Measurements from ENCODE around the gene CHRNB4.

The CHRNB4 gene

DNA sequence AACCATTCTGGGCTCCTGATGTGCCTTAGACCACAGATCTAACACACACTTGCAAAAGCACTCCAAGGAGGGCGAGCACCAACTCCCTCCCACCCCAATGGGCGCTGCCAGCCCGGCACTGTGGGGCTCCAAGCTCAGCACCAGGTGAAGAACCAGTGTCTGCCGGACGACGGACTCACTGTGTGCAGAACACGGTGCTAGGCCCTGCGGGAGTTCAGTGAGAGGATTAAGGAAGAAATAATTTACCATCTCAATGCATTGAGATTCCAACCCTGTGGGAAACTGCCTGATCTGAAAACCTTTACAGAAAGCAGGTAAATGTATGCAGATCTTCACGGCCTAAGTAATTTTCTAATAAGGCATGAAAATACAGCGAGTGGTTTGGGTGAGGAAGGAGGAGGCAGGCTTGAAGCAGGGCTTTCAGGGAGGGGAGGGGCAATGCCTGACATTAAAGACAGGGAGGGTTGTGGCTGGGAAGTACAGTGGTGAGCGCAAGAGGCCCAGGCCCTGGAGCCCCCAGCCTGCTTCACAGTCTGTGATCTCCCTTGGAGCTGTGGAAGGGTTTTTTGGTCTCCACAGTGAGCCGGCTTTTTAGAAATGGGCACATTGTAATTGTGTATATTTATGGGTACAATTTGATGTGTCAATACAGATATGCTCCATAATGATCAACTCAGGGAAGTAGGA lies 35.6 kb upstream of the CHRNB4 start:
- Histone ChIP-seq H3K4me3 (ENCODE audit: insufficient read depth in 1 of 2, low read depth in 1 of 2, low read length in 2 of 2) (no peak overlapping the region), H2AK5ac (ENCODE audit: low read length, severe bottlenecking) (no peak overlapping the region), H3K36me3 (ENCODE audit: control insufficient read depth in 1 of 2, insufficient read depth in 2 of 2, low read depth in 1 of 2, low read length in 2 of 2) (no peaks in the 10 kb centered on the region), H3K23ac (ENCODE audit: low read length in 2 of 2) (no peak overlapping the region), H2BK12ac (ENCODE audit: low read length in 2 of 2) (no peak overlapping the region), H4K91ac (ENCODE audit: low read length) (no peak overlapping the region), H3K9ac (ENCODE audit: low read length) (no peak overlapping the region), H2AFZ (ENCODE audit: low read depth, low read length) (no peak overlapping the region), H3K9me3 (ENCODE audit: control insufficient read depth, low read length) (no peaks in the 10 kb centered on the region), H3K14ac (ENCODE audit: low read length in 2 of 2) (no peak overlapping the region), H2BK15ac (ENCODE audit: low read depth, poor library complexity, severe bottlenecking) (no peak overlapping the region), H3K4me1 (ENCODE audit: control insufficient read depth, insufficient read depth, low read depth, low read length) (no peaks in the 10 kb centered on the region), H2BK5ac (ENCODE audit: low read depth, low read length, poor library complexity, severe bottlenecking) (no peak overlapping the region), H3K4ac (ENCODE audit: low read depth in 1 of 2, low read length in 2 of 2) (no peak overlapping the region), H3K27ac (ENCODE audit: low read length, poor library complexity, severe bottlenecking) (no peak overlapping the region), H2BK120ac (ENCODE audit: low read depth, low read length) (no peak overlapping the region), H3K79me1 (replicated peaks; ENCODE audit: low read length, poor library complexity, severe bottlenecking) (no peaks in the 10 kb centered on the region), H3K4me2 (ENCODE audit: low read length, poor library complexity, severe bottlenecking) (no peak overlapping the region), H3K18ac (ENCODE audit: low read depth in 1 of 2, low read length in 2 of 2) (no peak overlapping the region), H3K27me3 (ENCODE audit: control insufficient read depth in 1 of 2, insufficient read depth in 1 of 2, low read length in 2 of 2) (peaks cover 7% of the 10 kb centered on the region in 2 experiments), H4K8ac (ENCODE audit: low read length) (no peak overlapping the region)
- no peak for DNase-seq
- 64% methylated on average over 9 of the region's 12 CpGs for WGBS

DNA sequence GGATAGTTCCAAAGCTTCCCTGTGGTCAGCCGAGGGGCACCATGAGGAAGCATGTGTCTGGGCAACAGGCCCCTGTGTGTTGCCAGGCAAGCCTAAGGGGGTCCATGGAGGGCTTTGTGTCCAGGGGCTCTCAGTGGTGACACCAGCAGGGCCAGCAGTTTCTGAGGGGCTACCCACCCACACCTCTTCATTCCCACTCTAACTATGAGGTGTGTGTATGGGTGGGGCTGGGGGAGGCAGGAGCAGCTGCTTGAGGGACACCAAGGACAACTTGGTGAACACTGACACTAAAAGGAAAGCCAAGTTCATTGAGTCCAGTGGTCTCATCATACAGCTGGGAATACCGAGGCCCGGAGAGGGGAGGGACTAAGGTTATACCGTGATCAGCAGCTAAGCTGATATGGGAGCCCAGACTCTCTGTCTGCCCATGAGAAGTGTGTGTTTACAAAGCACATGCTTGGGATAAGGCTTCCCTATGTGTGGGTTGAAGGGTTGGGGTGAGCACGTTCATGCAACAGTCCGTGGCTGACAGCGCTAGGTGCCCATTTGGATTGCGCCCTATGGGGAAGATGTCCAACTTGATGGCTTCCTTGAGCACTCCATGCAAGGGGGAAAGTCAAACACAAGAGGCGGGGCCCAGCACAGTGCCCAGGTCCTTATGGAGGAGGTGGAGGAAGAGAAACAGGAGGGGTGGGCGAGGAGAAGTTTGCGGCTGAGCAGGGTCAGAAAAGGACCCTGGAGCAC lies 34.8 kb upstream of the CHRNB4 start:
- no peak overlapping the region for H3K18ac ChIP-seq (ENCODE audit: low read depth in 1 of 2, low read length in 2 of 2)
- H4K91ac ChIP-seq (ENCODE audit: low read length), result no peak overlapping the region
- no peak overlapping the region for H3K4me3 ChIP-seq (ENCODE audit: insufficient read depth in 1 of 2, low read depth in 1 of 2, low read length in 2 of 2)
- no peaks in the 10 kb centered on the region for H3K36me3 ChIP-seq (ENCODE audit: control insufficient read depth in 1 of 2, insufficient read depth in 2 of 2, low read depth in 1 of 2, low read length in 2 of 2)
- no peak overlapping the region for H3K4ac ChIP-seq (ENCODE audit: low read depth in 1 of 2, low read length in 2 of 2)
- DNase-seq, result no peak
- H3K23ac ChIP-seq (ENCODE audit: low read length in 2 of 2), result no peak overlapping the region
- no peak overlapping the region for H3K4me2 ChIP-seq (ENCODE audit: low read length, poor library complexity, severe bottlenecking)
- no peak overlapping the region for H2AK5ac ChIP-seq (ENCODE audit: low read length, severe bottlenecking)
- H3K79me1 ChIP-seq (replicated peaks; ENCODE audit: low read length, poor library complexity, severe bottlenecking), result no peaks in the 10 kb centered on the region
- H4K8ac ChIP-seq (ENCODE audit: low read length), result no peak overlapping the region
- WGBS, result 95% methylated on average over 11 of the region's 11 CpGs
- no peak overlapping the region for H3K9ac ChIP-seq (ENCODE audit: low read length)
- H3K27ac ChIP-seq (ENCODE audit: low read length, poor library complexity, severe bottlenecking), result no peak overlapping the region
- no peak overlapping the region for H2BK5ac ChIP-seq (ENCODE audit: low read depth, low read length, poor library complexity, severe bottlenecking)
- H3K27me3 ChIP-seq (ENCODE audit: control insufficient read depth in 1 of 2, insufficient read depth in 1 of 2, low read length in 2 of 2), result peaks cover 1 to 7% of the 10 kb centered on the region in 2 experiments
- H2BK120ac ChIP-seq (ENCODE audit: low read depth, low read length), result no peak overlapping the region
- no peak overlapping the region for H2BK12ac ChIP-seq (ENCODE audit: low read length in 2 of 2)
- H2BK15ac ChIP-seq (ENCODE audit: low read depth, poor library complexity, severe bottlenecking), result no peak overlapping the region
- no peaks in the 10 kb centered on the region for H3K4me1 ChIP-seq (ENCODE audit: control insufficient read depth, insufficient read depth, low read depth, low read length)
- H3K14ac ChIP-seq (ENCODE audit: low read length in 2 of 2), result no peak overlapping the region
- H2AFZ ChIP-seq (ENCODE audit: low read depth, low read length), result no peak overlapping the region
- H3K9me3 ChIP-seq (ENCODE audit: control insufficient read depth, low read length), result no peaks in the 10 kb centered on the region

DNA sequence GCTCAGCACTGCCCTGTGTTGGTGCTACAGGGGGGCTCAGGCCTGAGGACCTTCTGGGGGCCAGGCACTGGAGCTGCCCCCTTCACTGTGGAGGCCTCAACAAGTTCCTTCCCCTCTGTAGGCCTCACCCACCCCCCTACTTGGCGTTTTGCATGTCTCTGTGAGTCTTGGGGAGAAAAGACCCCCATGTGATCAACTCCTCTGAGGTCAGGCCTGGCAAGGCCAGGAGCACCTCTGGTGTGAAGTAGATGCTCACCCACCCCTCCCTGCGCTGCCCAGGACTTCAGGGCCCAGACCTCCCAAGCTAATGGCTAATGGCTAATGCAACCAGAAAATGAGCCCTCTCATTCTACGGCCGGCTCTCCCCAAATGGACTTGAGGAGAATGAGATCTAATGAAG lies 34.2 kb upstream of the CHRNB4 start:
- H2AFZ ChIP-seq (ENCODE audit: low read depth, low read length), result no peak overlapping the region
- H3K4ac ChIP-seq (ENCODE audit: low read depth in 1 of 2, low read length in 2 of 2), result no peak overlapping the region
- no peak overlapping the region for H3K4me3 ChIP-seq (ENCODE audit: insufficient read depth in 1 of 2, low read depth in 1 of 2, low read length in 2 of 2)

DNA sequence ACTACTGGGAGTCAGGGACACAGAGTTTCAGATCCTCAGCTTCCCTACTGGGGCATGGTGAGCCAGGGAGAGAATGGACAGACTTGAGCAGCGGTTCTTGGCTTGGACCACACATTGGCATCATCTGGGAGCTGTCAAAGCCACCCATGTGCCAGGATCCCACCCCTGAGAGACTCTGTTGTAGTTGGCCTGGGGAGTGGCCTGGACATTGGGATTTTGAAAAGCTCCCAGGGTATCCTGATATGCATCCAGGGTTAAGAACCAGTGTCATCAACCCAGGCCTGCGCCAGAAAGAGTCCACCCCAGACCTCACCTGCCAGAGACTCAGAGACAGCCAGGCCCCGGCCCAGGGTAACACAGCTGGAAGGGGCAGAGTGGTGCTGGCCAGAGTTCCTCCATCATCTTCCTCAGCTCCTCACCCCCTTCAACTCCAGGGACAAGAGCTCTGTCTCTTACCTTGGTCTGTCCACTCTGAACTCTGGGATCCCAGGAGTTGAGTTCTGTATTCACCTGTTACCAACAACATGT lies 33.0 kb upstream of the CHRNB4 start:
- DNase-seq, result no peak
- Histone ChIP-seq H2BK120ac (ENCODE audit: low read depth, low read length) (no peak overlapping the region), H3K9me3 (ENCODE audit: control insufficient read depth, low read length) (no peaks in the 10 kb centered on the region), H2BK12ac (ENCODE audit: low read length in 2 of 2) (no peak overlapping the region), H4K91ac (ENCODE audit: low read length) (no peak overlapping the region), H3K27ac (ENCODE audit: low read length, poor library complexity, severe bottlenecking) (no peak overlapping the region), H3K23ac (ENCODE audit: low read length in 2 of 2) (no peak overlapping the region), H3K27me3 (ENCODE audit: control insufficient read depth in 1 of 2, insufficient read depth in 1 of 2, low read length in 2 of 2) (peaks cover 0 to 3% of the 10 kb centered on the region in 2 experiments), H3K4me3 (ENCODE audit: insufficient read depth in 1 of 2, low read depth in 1 of 2, low read length in 2 of 2) (no peak overlapping the region), H3K9ac (ENCODE audit: low read length) (no peak overlapping the region), H3K18ac (ENCODE audit: low read depth in 1 of 2, low read length in 2 of 2) (no peak overlapping the region), H2BK5ac (ENCODE audit: low read depth, low read length, poor library complexity, severe bottlenecking) (no peak overlapping the region), H2AK5ac (ENCODE audit: low read length, severe bottlenecking) (no peak overlapping the region), H2BK15ac (ENCODE audit: low read depth, poor library complexity, severe bottlenecking) (no peak overlapping the region), H3K4me2 (ENCODE audit: low read length, poor library complexity, severe bottlenecking) (no peak overlapping the region), H3K79me1 (replicated peaks; ENCODE audit: low read length, poor library complexity, severe bottlenecking) (no peaks in the 10 kb centered on the region), H4K8ac (ENCODE audit: low read length) (no peak overlapping the region), H3K14ac (ENCODE audit: low read length in 2 of 2) (no peak overlapping the region), H3K4me1 (ENCODE audit: control insufficient read depth, insufficient read depth, low read depth, low read length) (no peaks in the 10 kb centered on the region), H3K36me3 (ENCODE audit: control insufficient read depth in 1 of 2, insufficient read depth in 2 of 2, low read depth in 1 of 2, low read length in 2 of 2) (no peaks in the 10 kb centered on the region), H3K4ac (ENCODE audit: low read depth in 1 of 2, low read length in 2 of 2) (no peak overlapping the region), H2AFZ (ENCODE audit: low read depth, low read length) (peak overlapping the region; percentile 7)
- 86% methylated on average over 3 of the region's 3 CpGs for WGBS

More for the DNA sequence above, 34.2 kb upstream of the CHRNB4 start:
- H3K79me1 ChIP-seq (replicated peaks; ENCODE audit: low read length, poor library complexity, severe bottlenecking), result no peaks in the 10 kb centered on the region
- H4K8ac ChIP-seq (ENCODE audit: low read length), result no peak overlapping the region
- 96% methylated on average over 4 of the region's 4 CpGs for WGBS
- H3K4me1 ChIP-seq (ENCODE audit: control insufficient read depth, insufficient read depth, low read depth, low read length), result no peaks in the 10 kb centered on the region
- H3K27ac ChIP-seq (ENCODE audit: low read length, poor library complexity, severe bottlenecking), result no peak overlapping the region
- H2BK12ac ChIP-seq (ENCODE audit: low read length in 2 of 2), result no peak overlapping the region
- no peaks in the 10 kb centered on the region for H3K9me3 ChIP-seq (ENCODE audit: control insufficient read depth, low read length)
- H3K14ac ChIP-seq (ENCODE audit: low read length in 2 of 2), result peak overlapping the region in 1 of 2 experiments; percentile 38
- no peak overlapping the region for H2BK120ac ChIP-seq (ENCODE audit: low read depth, low read length)
- H3K27me3 ChIP-seq (ENCODE audit: control insufficient read depth in 1 of 2, insufficient read depth in 1 of 2, low read length in 2 of 2), result peaks cover 0 to 7% of the 10 kb centered on the region in 2 experiments
- H3K18ac ChIP-seq (ENCODE audit: low read depth in 1 of 2, low read length in 2 of 2), result no peak overlapping the region
- no peak overlapping the region for H3K23ac ChIP-seq (ENCODE audit: low read length in 2 of 2)
- H3K36me3 ChIP-seq (ENCODE audit: control insufficient read depth in 1 of 2, insufficient read depth in 2 of 2, low read depth in 1 of 2, low read length in 2 of 2), result no peaks in the 10 kb centered on the region
- H4K91ac ChIP-seq (ENCODE audit: low read length), result no peak overlapping the region
- DNase-seq, result no peak
- H2AK5ac ChIP-seq (ENCODE audit: low read length, severe bottlenecking), result no peak overlapping the region
- H2BK5ac ChIP-seq (ENCODE audit: low read depth, low read length, poor library complexity, severe bottlenecking), result no peak overlapping the region
- H3K4me2 ChIP-seq (ENCODE audit: low read length, poor library complexity, severe bottlenecking), result no peak overlapping the region
- H3K9ac ChIP-seq (ENCODE audit: low read length), result no peak overlapping the region
- H2BK15ac ChIP-seq (ENCODE audit: low read depth, poor library complexity, severe bottlenecking), result no peak overlapping the region

All from mesenchymal stem cell (in vitro differentiated cells and primary cell).